Measurements from ENCODE around the gene PDIK1L.

GRCh38 chr1:26148887-26149286 is 37.3 kb downstream of the PDIK1L start:
- no peak for TF ChIP-seq GATA3 (IDR thresholded peaks at IDR 0.05; ENCODE audit: low read depth, low read length)
- no peak for TF ChIP-seq GATA2 (IDR thresholded peaks at IDR 0.05; ENCODE audit: low read depth, low read length)
